HG03045 (cell line): ENCODE measurements around the gene SYCP3.
"Not testable (repeated sequence)": the region's sequence is repeated elsewhere in the genome, so short reads cannot be mapped to it uniquely, and the experiment has no call there.

Source experiments
- ATAC-seq: cut with Tn5 transposase; IDR thresholded peaks from one replicate; pipeline ENCODE4 v1.9.1; 2021; ENCODE audit warnings: mild to moderate bottlenecking, moderate library complexity; ENCODE audit not compliant: unreplicated experiment

The SYCP3 gene

DNA sequence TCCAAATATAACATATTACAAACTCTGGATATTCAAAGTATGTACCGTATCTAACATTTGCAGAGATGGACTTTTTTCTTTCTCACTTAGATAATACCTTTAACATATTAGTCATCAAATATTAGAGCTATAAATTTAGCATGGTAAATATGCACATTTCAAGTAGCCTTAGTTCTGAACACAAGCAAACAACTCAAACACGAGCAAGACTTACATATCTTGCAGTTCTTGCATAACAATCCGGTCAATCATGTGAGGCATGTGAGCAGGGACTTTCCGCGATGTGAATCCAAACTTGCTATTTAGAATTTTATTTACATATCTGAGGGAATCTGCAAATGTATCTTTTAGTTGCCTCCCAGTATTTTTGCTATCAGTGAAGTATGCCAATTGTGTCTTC is 22.1 kb upstream of the SYCP3 start:
- no peak for ATAC-seq

DNA sequence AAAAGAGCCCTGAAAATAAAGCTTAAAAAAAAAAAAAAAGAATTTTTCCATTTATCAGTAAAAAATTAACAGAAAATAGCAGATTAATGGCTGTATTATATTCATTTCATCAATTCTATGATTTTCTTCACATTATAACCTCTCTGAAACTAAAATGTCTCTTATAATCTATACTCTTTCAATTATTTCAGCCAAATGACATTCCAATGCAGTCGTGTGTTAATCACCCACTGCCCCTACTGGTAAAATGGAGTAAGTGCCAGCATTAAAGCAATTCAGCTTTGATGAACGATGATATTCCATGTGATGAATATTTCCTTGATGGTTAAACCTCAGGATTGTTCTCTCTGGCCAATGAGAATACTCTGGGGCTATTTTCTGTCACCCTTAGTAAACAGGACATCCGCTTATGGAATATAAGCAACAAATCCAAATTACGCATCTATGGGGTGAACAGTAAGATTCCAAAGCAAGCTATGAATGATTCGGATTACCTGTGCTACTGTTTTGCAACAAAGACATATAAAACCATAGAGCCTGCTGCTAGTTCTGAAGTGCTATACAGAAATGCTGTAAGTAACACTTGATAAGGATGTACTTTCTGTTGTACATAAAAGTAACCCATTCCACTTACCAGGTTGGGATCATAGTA is 20.3 kb upstream of the SYCP3 start:
- ATAC-seq: no peak

DNA sequence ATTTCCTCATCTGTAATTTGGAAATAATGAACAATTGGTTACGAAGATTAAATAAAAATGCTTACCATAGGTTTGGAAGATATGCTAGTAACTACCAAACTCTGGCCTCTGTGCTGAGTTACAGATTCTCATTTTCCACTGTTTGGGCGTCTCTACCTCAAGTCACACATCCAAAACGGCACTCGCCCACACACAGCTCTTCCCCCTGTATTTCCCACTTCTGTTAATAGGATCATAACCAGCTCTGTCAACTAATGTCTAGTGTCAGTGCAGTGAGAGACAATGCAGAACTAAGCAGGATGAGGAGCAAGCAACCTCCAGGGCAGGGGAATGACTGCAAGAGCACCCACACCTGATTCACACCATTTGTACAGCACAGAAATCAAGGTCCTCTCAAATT is 10.9 kb upstream of the SYCP3 start:
- ATAC-seq: no peak

DNA sequence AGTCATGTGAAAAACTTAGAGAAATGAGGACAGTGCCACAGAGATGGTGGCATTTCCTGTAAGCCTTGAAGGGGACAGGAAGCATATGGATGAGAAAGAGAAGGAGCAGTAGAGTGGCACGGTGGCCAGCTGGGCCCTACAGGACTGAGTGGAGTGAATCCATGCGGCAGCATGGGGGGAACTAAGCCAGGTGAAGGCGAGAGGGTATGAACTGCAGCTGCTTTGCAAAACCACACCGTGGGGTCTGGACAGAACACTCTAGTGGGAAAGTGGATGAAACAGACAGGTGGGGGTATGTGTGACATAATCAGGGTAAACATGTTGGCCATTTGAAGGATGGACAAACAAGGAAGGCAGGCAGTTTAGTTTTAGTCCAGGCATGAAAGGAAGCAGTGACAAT is 10.4 kb upstream of the SYCP3 start:
- no peak for ATAC-seq

DNA sequence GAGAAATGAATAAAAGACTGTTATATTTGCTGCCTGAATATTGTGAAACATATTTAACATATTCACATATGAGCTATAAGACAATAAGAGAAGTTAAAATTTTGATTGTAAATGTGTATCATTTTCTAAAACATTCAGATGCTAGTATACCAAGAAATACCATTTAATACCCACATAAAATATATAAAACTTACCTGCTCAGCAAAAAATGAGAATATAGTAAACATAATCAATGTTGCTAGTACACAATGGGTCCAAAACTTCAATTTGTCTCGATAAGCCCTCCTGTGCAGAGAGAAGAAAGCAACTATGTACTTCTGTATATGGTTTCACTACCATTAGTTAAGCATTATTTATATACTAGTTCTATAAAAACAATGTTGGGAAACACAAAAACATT is 9.6 kb upstream of the SYCP3 start:
- no peak for ATAC-seq

DNA sequence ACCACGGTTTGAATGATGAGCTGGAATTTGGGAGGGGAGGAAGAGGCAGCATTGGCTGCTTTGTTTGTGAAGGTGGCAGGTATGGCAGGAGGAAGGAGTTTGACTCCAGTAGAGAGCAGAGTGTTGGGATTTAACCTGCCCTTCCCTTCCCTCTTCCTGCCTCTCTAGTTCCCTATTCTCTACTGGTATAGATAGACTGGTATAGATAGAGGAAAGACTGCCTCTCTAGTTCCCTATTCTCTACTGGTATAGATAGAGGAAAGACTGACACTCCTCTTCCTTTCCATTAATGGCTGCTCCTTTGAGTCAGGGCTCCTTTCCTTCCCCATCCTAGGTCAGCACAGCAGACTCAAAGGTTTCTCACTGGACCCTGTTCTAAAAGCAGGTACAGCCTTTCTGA is 8.4 kb upstream of the SYCP3 start:
- ATAC-seq: no peak

DNA sequence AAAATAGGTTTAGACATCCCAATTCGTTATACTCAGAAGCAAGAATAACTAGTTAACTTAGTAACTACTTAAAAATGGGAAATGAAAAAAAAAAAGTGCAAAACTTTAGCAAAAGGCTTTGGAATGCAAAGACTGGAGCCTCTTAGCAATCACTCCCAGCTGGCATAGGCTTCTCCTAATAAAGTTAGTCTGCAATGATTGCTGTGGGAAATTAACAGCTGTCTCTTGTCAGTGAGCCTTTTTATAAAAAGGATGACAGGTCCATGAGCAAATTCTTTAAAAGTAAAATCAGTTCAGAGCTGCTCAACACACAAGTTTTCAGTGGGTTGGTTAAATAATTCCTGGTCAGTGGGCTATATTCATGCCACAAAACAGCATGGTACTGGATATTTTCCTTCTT is 7.4 kb upstream of the SYCP3 start:
- ATAC-seq: no peak

DNA sequence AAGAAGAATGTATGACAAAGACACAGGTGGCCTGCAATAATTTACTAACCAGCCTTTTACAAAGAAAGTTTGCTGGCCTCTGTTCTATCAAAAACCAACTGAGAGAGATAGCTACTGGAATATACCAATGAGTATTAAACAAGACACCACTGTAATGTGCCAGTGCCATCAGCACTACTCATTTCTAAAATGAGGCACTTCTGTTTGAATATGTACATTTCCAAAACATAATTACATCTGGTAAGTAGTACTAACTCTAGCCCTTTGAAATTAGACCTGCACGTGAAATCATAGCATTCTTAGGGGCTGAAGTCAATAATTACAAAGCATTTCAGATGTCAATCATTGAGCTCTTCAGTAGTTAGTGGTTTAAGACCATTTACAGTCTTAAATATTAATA is 6.9 kb upstream of the SYCP3 start:
- no peak for ATAC-seq

DNA sequence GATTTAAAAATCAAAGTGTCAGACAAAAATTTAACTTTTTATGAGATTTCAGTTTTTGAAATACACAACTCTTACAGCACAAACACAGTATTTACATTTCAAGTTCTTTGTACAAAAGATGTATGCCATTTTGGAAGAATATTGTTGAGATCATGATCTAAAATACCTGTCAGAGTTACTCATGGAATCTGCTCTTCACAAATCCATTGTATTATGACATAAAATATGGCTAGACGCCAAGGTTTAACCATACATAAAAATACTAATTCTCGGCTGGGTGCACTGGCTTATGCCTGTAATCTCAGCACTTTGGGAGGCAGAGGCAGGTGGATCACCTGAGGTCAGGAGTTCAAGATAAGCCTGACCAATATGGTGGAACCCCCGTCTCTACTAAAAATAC is 6.2 kb upstream of the SYCP3 start:
- ATAC-seq: no peak

DNA sequence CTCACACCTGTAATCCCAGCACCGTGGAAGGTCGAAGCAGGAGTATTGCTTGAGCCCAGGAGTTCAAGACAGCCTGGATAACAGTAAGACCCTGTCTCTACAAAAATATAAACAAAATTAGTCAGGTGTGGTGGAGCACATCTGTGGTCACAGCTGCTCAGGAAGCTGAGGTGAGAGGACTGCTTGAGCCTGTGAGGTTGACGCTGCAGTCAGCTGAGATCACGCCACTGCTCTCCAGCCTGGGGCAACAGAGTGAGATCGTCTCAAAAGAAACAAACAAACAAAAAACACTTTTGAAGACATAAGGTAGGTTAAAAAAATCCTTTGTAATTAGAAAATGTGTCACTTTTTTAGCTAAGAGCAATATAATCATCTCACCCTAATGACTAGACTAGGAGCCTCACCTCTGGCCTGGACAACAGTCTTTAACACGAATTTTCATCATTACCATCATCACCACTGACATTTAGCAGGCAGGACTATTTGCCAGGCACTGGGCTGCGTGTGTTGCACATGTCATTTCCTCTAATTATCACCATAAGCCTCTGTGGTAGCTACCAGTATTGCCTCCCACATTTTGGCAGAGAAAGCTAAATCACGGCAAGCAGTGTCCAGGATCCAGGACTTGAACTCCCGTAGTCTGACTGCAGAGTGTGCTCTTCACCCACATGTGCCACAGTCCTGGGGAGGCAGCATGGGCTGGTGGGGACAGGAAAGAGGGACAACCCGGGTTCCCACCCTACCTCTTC is 4.6 kb upstream of the SYCP3 start:
- ATAC-seq: peak; percentile 86

DNA sequence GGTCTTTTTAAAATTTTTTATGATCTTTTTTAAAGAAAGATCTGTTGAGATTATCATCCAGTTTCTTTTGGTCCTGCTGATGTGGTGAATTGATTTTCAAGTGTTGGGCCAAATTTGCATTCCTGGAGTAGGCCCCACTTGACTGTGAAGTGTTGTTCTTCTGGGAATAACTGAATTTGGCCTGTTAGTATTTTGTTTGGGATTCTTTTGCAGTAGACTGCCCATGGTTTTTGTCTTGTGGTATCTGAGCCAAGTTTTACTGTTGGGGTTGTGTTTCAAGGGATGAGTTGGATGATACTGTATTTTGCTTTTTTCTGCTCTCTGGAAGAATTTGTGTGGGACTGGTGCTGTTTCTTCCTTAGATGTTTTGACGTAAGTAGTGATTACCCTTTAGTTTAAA is 4.0 kb upstream of the SYCP3 start:
- no peak for ATAC-seq

DNA sequence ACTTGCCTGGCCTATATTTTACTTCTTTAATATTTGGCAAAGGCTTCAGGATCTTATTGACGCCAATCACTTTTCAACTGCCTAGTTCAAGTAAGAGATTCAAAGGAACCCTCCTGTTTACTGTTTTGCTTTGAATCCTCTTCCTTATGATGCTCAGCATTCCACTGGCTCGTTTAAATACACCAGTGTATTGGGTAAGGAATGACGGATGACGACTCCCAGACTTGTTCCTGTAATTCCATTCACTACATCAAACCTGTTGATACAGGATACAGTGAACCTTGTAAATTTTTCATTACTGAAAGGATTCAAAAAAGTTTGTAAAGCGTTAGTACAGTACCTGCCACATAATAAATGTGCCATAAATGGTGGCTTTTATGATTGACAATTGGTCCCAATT is 1.7 kb upstream of the SYCP3 start:
- no peak for ATAC-seq

DNA sequence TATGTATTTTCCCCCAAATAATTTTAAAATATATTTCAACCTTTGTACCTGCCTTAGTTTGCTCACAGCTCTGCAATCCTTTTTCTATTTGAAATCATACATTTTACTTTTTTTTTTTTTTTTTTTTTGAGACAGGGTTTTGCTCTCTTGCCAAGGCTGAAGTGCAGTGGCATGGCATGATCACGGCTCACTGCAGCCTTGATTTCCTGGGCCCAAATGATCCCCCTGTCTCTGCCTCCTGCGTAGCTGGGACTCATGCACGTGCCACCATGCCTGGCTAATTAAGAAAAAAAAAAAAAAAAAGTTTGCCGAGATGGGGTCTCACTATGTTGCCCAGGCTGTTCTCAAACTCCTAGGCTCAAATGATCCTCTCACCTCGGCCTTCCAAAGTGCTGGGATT is 1.3 kb upstream of the SYCP3 start:
- ATAC-seq: no peak

DNA sequence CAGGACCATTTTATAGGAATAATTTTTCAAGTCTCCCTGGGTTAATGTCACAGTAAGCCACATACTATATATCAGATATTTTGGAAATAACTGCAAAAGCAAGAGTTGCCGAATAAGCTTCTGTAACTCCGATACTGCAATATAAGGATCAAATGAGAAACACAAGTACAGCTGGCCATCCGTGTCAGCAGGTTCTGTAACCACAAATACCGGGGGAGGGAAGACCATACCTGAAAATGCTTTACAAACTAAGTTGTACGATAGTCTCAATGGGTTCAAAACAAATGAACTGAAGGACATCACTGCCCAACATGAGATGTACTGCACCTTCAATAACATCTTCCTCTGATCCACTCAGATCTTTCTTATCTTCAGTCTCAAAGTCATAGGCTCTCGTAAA is 1.8 kb downstream of the SYCP3 start:
- no peak for ATAC-seq

DNA sequence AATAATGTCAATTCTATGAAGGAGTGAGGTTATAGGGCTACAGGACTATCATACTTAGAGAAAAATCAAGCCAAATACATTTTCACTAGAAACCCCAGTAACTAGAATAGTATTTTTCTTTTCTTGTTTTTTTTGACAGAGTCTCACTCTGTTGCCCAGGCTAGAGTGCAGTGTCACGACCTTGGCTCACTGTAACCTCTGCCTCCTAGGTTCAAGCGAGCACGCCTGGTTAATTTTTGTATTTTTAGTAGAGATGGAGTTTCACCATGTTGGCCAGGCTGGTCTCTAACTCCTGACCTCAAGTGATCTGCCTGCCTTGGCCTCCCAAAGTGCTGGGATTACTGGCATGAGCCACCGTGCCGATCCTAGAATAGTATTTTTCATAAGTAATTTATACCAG is 4.8 kb downstream of the SYCP3 start:
- not testable (repeated sequence) for ATAC-seq

DNA sequence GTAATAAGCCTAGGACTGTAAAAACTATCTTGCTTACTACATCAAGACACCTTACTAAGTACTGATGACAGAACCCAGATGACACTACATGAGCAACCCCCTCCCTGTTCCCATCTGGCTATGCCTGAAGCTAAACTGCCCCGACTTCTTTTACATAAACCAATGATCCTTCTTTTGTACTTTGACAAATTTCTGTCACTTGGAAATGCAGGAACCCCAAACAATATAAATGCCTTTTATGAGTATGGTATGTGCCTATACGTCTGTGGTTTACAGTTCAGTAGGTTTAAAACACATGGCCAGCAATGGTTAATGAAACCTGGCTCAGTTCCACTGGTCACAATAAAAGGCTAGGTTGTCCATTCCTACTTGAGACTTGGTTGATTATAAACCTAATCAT is 6.1 kb downstream of the SYCP3 start:
- ATAC-seq: no peak

DNA sequence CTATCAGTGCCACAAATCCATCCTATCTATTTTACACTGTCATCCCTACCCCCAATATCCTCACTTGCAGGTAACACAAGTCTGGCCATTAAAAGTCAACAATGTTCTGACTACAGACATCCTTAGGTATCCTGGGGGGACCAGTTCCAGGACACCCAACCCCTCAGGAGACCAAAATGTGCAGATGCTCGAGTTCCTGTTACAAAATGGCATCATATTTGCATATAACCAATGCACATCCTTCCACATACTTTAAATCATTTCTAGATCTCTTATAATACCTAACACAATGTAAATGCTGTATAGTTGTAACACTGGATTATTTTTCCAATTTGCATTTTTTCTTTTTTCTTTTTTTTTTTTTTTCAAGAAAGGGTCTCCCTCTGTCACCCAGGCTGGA is 6.9 kb downstream of the SYCP3 start:
- no peak for ATAC-seq

DNA sequence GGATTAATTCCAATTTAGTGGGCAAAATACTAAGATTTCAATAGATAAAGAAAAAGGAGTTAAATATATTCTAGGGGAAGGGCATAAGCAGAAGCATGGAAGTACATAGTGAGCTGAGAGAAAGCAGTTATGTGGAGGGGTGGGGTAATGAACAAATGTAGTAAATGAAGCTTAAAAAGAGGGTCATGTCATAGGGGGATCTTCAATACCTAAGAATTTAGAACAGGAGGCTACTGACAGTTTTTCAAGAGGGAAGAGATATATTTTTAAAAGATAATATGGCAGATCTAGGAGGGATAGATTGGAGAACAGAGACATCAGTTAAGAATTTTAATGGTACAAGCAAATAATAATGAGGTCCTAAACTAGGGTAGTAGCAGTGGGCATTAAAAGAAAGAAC is 9.4 kb downstream of the SYCP3 start:
- no peak for ATAC-seq

DNA sequence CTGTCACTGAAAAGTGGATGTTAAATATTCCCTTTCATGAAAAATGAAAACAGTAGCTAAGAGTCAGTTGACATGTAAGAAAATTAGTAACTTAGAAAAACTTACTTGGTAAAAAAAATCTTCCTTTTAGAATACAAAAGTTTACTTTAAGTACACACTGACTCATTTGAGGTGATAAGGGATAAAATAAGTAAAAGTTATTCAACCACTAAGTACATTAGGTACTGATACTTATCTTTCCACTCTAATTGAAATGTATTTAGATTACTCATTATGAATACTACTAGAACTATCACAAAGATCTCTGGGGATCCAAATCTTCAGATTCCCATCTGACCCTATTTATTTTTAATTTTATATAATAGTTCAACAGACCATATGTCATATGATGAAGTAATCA is 12.2 kb downstream of the SYCP3 start:
- ATAC-seq: no peak

DNA sequence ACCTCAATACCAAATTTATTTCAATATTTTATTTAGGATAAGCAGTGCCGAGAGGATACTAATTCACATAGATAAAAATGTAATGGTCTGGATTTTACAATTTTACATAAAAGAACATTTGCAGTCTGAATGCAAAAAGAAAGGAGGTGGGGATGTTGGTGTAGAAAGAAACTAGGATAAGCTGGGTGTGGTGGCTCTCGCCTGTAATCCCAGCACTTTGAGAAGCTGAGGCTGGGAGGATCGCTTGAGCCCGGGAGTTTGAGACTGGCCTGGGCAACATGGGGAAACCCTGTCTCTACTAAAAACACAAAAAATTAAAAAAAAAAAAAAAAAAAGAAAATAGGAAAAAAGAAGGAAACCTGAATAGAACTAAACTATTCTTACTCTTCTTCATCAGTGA is 16.9 kb downstream of the SYCP3 start:
- ATAC-seq: no peak

DNA sequence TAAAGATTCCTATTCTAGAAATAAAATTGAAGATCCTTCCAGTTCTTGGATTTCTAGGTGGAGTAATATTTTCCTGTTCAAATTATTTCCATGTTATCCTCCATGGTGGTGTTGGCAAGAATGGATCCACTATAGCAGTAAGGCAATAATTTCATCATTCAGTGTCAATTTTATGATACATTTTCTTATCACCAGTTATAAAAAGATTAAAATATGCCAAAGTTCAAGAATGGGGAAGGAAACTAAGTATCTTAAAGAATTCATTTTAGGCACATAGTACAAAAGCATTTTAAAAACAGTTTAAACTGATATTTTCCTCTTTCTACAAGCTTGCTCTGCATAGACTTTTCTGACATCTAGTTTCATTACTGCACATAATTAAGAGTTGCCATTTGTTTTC is 19.1 kb downstream of the SYCP3 start:
- ATAC-seq: no peak

DNA sequence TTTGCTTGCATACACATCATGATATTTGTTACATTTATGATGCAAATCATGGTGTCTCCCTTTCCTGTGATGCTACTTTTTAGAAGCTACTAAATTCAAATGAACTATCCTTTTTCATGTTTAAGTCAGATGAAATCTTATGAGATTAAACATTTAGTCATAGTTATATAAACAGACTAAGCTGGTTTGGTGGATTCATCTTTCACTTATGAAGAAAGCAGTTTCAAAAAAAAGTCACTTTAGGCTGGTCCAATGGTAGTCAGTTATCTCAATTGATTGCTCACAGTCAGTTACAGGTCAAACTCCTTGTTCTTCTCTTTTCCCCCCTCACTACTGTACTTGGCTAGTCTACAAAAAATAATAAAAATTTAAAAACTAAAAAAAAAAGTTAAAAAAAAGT is 19.7 kb downstream of the SYCP3 start:
- no peak for ATAC-seq

DNA sequence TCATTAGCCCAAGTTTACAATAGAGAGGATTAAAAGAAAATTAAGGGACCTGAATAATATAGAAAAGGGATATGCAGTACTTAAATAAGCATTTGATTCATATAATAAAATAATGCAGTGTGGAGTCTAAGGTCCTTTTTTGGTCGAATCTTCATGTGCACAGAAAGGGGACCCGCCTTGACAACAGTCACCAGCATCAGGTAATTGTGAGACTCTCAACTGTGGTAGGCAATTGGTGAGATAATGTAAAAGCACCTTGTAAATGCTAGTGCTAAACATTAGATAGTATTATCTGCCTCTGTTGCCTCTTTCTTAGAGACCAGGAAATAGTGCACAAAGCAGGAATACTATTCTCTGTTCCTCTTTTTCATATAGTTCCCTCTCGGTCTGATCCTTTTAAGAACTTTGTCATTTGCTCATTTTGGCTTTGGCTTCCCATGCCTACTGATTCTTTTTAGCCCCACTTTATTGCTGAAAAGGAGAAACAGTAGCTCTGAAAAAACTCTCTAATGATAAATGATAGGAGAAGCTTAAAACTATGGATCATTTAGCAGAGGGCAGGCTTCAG is 24.3 kb downstream of the SYCP3 start:
- ATAC-seq: no peak
